HG03060 (cell line): Measurements from ENCODE around the gene SNX13.

ENCODE experiments used
- ATAC-seq: cut with Tn5 transposase; IDR thresholded peaks from one replicate; pipeline ENCODE4 v1.9.1; 2021; ENCODE audit warnings: low read depth, moderate number of reproducible peaks; ENCODE audit not compliant: unreplicated experiment

The SNX13 gene, protein sequence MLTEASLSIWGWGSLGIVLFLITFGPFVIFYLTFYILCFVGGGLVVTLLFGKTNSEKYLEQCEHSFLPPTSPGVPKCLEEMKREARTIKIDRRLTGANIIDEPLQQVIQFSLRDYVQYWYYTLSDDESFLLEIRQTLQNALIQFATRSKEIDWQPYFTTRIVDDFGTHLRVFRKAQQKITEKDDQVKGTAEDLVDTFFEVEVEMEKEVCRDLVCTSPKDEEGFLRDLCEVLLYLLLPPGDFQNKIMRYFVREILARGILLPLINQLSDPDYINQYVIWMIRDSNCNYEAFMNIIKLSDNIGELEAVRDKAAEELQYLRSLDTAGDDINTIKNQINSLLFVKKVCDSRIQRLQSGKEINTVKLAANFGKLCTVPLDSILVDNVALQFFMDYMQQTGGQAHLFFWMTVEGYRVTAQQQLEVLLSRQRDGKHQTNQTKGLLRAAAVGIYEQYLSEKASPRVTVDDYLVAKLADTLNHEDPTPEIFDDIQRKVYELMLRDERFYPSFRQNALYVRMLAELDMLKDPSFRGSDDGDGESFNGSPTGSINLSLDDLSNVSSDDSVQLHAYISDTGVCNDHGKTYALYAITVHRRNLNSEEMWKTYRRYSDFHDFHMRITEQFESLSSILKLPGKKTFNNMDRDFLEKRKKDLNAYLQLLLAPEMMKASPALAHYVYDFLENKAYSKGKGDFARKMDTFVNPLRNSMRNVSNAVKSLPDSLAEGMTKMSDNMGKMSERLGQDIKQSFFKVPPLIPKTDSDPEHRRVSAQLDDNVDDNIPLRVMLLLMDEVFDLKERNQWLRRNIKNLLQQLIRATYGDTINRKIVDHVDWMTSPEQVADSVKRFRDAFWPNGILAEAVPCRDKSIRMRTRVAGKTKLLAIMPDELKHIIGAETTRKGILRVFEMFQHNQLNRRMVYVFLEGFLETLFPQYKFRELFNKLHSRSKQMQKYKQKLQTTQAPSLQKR

DNA sequence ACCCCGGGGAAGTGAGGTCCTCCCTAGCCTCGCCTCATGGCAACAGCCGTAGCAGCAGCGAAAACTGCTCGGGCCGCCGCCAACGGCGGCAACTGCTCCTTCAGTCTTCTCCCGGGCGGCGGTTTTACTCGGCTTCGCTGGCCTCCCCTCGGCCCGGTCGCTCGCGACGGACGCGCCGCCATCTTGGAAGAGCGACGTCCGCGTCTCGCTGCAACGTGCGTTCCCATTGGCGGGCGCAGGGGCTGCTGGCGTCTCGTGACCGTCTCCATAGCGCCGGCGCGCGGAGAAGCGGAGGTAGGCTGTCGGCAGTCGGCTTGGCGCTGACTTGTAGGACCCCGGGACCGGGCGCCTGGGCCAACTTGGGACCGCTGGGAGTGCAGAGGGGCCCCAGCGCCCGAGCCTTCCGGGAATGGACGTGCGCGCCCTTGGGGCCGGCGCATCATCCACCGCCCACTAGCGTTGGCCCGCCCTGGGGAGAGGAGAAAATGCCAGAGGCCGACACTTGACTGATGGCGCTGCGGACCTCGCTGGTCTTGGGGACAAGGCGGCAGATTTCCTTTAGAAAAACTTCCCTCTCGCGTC, at the start of gene SNX13:
Gene SNX13, minus strand, starts transcription at position 193 of the 582 bp plus-strand sequence. CDS start 199 bp downstream, outside the sequence.
- peak; percentile 52 for ATAC-seq

GRCh38 chr7:17989546-17989945, 49.3 kb upstream of the SNX13 start:
- no peak for ATAC-seq

- no peak for ATAC-seq
Measured at GRCh38 chr7:17988858-17989257, 48.6 kb upstream of the SNX13 start.

- ATAC-seq, result no peak
Measured at GRCh38 chr7:17988141-17988540, 47.8 kb upstream of the SNX13 start.

- no peak for ATAC-seq
Measured at GRCh38 chr7:17986851-17987250, 46.6 kb upstream of the SNX13 start.

- no peak for ATAC-seq
Measured at GRCh38 chr7:17985473-17986239, 45.4 kb upstream of the SNX13 start.

DNA sequence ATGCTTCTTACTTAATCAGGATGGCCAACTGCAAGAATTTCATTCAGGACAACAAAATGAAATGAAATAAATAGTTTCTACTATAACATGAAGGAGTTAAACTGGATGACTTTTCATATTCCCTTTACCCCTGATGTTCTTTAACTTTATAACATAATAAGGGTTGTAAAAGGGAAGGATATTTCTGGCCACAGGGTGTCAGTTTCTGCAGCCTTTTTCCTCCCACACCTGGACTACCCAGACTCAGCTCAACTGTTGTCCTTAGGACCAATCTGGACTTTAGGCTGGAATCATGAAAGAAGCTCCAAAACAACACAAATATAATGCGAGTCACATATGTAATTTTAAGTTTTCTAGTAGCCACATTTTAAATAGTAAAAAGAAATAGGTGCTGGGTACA, 44.0 kb upstream of the SNX13 start:
- ATAC-seq, result no peak

DNA sequence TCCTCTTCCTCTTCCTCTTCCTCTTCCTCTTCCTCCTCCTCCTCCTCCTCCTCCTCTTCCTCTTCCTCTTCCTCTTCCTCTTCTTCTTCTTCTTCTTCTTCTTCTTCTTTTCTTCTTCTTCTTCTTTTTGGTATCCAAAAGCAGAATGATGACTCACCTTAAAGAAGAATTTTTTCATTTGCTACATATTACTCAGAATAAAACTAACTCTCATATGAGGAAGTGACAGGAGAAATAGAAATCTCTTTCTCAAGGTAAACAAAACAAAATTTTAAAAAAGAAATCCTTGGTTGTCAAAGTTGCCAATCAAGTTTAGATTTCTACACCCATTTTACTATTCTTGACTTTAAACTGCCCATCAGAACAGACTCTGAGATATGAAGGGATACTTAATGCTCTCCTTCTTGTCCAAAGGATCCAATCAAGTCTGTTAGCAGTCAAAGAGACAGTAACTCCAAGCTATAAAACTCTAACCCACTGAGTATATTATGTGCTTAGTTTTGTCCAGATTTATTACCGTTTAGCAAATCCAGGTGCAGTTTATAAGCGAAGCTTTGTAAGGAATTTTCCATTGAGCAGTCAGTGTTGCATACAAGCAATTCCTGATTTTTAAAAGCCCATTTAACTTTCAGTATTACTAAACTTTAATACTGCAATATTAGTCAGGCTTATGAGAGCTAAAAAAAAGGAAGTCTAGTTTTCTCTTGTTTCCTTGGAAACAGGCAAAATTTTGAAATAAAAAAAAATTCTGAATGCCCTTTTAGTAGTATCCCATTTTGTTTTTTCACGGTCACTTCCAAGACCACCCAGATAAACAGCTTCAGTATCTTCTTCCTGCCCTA, 43.1 kb upstream of the SNX13 start:
- ATAC-seq, result no peak

DNA sequence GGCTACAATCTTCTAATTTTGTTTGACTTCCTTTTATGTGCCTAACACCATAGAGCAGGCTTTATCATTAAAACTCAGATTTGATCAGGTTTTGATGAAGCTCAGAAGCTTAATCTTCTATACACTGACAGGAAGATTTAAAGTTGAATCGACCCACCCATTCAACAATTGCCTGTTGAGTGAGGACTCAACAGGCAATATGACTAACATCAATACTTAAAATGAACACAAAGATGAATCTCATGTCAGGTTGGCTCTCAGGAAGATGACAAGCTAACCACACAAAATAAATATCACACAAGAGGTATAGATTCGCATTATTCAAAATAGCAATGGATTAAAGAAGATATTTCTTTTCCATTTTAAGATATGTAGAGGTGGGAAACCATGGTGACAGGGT, 36.7 kb upstream of the SNX13 start:
- no peak for ATAC-seq

DNA sequence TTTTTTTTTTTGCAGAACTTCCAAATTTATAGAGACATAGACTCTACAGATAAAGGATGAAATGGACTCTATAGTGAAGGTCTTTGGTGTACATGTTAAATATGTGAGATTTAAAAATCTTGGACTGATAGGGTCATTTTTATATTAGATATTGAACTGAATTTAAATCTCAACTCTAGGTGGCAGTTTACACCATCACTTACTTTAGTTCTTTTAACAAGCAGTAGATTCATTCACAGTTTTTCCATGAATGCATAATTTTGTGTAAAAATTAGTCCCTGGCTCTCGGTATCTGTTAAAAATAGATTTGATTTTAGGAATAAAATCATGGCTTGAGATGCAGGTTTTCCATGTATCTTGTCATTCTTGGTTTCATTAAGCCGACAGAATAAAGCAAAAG, 31.1 kb upstream of the SNX13 start:
- no peak for ATAC-seq

- ATAC-seq, result no peak
Measured at GRCh38 chr7:17968791-17969715, 28.8 kb upstream of the SNX13 start.

- no peak for ATAC-seq
Measured at GRCh38 chr7:17966706-17967105, 26.4 kb upstream of the SNX13 start.

GRCh38 chr7:17965603-17966002, 25.3 kb upstream of the SNX13 start:
- no peak for ATAC-seq

- ATAC-seq, result no peak
Measured at GRCh38 chr7:17963281-17963680, 23.0 kb upstream of the SNX13 start.

DNA sequence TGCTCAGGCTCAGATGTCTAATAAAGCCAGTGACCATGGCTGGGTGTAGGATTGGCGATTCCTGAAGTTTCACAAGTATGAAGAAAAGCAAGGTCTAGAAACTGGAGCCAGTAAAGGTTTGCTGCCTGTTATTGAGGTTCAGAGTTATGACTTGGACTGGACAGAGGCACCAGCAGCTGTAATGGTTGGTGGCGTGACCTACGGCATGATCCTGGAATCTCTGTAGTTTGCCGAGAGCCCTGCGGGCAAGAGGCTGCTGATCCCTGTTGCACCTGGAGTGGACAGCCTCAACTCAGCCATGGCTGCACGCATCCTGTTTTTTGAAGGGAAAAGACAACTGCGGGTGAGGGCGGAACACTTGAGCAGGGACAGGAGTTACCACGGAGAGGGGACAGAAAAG, 22.4 kb upstream of the SNX13 start:
- ATAC-seq, result no peak

- ATAC-seq, result no peak
Measured at GRCh38 chr7:17957871-17958270, 17.6 kb upstream of the SNX13 start.

DNA sequence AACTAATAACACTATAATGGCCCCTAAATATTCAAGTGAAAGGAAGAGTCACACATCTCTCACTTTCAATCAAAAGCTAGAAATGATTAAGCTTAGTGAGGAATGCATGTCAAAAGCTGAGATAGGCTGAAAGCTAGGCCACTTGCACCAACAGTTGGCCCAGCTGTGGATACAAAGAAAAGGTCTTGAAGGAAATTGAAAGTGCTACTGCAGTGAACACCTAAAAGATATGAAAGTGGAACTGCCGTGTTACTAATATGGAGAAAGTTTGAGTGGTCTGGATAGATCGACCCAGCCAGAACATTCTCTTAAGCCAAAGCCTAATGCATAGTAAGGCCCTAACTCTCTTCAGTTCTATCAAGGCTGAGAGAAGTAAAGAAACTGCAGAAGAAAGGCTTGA, 12.1 kb upstream of the SNX13 start:
- ATAC-seq, result peak; percentile 99

GRCh38 chr7:17951742-17952254, 11.5 kb upstream of the SNX13 start:
- no peak for ATAC-seq
